Iris pigment epithelial cell (primary cell): ENCODE results near the gene NTN1.
"Not testable (repeated sequence)": the region's sequence is repeated elsewhere in the genome, so short reads cannot be mapped to it uniquely, and the experiment has no call there.

ENCODE experiments used
- DNase-seq: peaks from one replicate; pipeline ENCODE4 v3.0.0-alpha.2; 2011; ENCODE audit warnings: low read depth

NTN1 gene

DNA sequence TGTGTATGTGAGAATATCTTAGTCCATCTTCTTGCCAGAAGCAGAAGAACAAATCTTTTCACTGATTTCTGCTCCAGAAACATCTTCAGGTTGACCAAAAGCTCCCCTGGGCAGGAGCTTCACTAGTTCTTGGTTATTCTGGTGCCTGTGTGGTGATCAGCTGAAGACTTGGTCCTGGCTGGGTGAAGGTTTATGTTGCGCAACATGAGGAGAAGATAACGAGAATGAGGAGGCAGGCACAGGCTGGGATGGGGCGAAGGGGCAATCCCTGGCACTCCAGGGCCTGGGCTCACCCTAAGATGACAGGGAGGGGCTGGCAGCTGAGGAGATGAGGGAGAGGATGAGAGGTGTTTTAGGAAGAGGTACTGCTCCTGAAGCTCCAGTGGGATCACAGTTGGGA is 232.0 kb downstream of the NTN1 start:
- no peak for DNase-seq

GRCh38 chr17:9254841-9255240 is 233.5 kb downstream of the NTN1 start:
- no peak for DNase-seq

DNA sequence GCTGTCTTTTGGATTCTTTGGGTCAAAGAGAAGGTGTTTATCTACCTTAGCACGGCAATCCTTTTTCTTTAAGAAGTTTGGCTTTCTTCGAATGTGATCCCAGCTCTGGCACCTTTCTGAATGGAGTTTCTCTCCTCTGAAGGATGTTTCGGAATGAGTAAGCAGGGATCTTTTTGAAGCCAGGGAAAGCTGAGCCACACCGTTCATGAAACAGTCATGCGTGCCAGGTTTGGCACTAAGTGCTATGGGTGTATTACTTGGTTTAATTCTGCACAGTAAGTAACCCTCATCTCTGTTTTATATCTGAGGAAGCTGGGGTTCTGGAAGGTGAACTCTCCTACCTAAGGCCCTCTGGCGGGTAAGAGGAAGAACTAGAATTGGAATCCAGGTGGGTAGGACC is 234.5 kb downstream of the NTN1 start:
- DNase-seq, result no peak

DNA sequence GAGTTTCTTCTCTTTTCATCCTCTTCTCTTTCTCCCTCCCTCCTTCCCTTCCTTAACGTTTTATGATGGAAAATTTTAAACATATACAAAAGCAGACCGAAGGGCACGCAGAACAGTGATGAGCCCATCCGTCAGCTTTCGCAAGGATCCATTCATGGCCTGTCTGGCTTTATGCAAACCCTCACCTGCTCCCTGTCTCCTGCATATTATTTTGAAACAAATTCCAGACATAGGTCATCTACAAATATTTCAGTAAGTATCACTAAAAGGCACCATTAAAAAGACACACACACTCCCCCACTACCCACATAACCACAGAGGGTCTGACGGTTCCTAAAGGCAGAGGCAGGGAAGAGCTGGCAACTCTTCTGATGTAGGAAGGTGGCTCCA is 235.0 kb downstream of the NTN1 start:
- no peak for DNase-seq

DNA sequence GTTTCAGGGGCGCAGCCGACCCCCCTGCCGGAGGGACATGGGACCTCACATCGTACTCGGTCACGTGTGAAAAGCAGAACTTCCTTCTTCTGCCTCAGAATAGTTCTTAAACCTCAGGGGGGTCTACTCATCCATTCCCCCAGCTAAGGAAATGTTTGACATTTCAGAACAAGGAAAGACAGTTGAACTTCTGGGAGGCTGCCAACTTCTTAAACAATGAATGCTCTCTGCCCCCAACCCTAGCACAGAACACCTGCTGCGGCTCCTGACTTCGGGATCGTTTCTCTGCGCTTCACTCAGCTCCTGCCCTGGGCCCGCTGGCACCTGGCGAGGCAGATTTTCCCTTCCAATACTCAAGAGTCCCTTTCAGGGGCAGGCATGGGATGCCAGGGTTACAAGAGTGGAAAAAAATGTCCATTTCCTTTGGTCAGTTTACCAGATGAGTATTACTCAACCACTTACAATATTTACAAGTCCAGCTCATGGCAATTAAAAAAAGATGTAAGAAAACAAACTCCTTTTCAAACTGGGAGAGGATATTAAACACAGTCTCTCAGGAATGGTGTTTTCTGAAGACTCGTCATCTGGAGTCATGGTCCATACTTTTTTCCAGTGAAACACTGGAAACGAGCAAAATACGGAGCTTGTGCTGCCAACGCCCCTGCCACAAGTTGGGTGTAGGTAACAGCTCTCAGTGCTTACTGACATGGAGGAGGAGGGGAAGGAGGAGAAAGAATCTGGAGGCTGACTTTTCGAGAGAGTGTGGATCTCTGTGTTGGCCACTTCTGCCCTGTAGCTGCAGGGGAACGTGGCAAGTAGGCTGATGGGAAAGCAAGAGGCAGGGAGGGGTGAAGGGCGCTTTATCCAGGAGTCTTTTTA is 235.7 kb downstream of the NTN1 start:
- no peak for DNase-seq

GRCh38 chr17:9257630-9257965 is 236.3 kb downstream of the NTN1 start:
- DNase-seq, result not testable (repeated sequence)

GRCh38 chr17:9258115-9259015 is 237.1 kb downstream of the NTN1 start:
- DNase-seq, result no peak

DNA sequence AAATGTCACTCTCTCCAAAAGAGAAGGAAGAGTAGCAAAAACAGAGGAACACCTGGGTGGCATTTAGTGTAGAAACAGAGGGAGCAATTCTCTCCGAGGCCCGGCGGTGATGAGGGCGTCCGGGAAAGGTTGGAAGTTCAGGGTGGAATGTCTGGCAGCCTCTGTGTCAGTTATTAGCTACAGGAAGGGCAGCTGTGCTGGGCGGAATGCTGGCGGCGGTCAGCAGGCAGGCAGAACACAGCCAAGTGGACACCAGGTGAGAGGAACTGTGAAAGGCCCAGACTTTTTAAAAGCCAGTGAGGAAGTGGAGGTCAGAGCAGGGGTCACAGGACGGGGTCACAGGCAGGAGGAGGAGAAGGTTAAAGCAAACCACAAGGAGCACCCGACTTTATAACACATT is 238.1 kb downstream of the NTN1 start:
- DNase-seq, result no peak

GRCh38 chr17:9261081-9262012 is 240.0 kb downstream of the NTN1 start:
- DNase-seq, result no peak

DNA sequence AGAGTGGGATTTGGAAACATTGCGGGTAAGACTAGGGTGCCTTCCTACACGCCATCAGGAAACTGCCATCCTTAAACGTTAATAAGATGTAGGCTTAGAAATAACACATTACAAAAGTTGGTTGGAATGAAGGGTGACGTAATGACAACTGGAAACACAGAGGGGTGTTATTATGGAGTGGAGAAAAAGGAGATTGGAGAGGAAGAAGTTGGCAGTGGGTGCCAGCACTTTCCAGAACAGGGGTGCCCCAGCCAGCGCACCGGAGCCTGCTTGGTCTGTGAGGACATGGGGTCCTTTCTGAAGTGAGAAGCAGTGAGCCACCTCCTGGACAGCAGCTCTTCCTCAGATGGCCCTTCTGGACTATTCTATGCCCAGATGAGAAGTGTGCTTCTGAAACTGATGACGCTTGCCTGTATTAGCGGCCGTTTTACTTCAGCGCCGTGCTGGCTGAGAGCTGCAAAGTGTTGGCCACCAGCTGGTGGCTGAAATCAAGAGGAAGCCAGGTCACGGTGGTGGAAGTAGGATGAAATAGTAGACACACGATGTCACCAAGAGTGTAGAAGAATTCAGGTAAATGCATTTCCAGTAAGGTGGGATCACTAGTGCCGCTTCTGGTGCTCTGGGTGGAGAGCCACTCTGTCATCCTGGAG is 244.8 kb downstream of the NTN1 start:
- no peak for DNase-seq

DNA sequence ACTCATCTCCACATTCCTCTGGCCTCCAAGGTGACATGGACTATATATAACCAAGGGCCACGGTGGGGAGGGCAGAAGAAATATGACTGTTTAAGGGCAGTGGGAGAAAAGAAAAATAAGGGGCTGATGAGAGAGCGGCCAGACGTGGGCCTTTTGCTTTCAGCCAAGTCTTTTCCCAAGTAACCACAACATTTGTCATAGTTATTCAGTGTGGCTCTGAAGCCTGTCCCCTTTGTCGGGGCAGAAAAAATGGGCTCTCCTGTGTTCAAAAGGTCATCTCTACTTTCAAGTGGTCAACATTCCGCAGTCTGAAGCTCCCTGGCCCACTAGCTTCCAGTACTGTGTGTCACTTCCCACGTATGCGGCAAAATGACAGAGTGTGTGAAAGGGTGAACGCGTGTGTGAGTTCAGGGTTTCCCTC is 245.4 kb downstream of the NTN1 start:
- no peak for DNase-seq

DNA sequence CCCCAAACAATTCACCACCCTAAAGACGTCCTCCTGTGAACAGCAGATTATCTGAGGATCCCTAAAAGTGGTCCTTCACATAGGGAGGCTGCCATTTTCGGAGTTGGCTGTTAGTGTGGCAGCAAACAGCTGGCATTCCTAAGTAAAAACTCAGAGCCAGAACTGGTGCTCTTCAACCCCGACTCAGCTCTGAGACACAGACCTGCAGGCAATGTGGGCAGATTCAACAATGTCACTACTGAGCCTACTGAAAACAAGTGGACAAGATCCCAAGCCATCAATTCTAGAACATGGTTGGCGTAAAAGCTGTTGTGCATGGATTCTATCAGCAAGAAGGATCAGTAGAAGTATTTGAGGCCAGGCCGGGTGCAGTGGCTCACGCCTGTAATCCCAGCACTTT is 247.2 kb downstream of the NTN1 start:
- no peak for DNase-seq

DNA sequence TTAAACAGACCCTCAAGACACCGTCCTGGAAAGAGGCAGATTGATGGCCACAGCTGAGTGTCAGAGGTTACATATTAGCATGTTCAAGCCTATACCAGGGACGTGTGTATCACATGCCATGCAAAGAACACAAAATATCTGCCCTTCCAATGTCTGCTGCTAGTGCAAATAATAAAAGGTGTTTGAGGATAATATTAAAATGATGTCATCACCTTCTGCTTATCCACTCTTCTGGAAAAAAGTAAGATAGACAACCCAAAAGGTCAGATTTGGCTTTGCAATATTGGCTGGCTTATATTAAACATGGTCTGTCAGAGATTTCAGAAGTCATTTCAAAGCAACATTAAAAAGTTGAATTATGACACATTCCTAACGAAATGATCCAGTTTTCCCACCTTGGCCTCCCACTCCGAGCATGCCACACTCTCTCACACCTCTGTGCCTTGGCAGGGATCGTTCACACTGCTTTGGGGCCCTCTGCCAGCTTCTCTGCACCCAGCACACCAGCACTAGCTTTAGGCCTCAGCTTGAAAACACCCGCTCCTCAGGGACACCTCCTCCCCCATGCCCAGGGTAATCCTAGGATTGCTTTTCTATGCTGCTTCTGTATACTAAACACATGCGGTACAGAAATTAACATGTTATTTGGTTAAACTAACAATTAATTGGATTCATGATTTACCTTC is 248.2 kb downstream of the NTN1 start:
- no peak for DNase-seq

DNA sequence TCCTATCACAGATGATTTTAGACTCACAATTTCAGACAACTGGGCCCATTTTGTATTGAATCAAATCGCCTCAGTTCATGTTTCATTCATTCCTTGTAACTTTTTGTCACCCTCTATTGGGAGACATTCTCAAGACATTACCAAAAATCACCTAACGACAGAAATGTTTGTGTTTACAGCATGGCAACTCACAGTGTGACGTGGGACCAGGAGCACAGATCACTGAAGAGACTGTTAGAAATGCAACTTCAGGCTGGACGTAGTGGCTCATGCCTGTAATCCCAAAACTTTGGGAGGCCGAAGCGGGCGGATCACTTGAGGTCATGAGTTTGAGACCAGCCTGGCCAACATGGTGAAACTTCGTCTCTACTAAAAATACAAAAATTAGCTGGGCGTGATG is 249.6 kb downstream of the NTN1 start:
- DNase-seq, result no peak

DNA sequence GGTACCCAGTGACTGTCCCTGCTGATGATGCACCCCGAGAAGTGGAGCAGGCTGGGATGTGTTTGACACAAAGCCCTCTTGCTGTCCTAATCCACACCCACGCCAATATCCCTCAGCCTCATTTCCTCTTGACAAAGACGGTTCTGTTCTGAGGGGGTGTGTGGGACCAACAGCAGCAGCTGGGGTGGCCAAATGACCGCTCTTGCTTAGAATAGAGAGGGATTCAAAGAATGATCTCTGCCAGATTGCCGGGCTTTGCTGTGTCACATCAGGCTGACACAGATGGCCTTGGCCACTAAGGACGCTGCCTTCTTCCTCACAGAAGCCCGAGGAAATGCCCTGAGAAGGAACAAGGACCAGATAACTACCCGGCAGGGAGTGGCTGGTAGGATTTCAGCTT is 250.7 kb downstream of the NTN1 start:
- no peak for DNase-seq

DNA sequence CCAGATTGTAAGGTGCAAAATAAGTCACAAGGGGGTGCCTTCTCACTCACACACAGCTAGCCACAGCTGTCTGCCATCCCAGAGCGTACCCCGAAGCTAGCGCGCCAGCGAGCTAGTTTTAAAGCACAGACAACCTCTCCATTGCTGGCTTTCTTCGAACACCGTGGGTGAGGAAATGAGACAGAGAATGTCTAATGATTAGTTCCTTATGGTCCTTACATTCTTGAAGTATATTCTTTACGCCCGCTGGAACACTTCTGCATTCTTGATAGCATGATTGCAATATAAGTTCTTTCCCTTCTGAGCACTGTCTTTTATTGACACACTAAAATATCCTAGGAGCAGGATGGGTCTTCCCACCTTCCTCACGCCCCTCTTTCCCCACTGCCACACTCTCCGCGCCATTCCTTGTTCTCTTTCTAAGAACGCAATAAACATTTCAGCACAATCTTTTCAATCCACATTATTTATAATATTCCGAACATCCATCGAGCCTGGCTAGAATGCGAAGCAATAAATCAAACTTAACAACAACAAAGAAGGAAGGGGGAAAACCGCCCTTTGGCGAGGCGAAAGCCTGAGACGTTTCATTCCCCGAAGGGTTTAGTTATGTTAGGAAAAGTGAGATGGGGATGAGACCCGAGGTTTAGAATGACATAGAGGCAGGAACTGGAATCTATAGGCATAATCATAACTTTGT is 251.3 kb downstream of the NTN1 start:
- no peak for DNase-seq

- DNase-seq, result no peak
Measured at GRCh38 chr17:9273428-9274391, 252.4 kb downstream of the NTN1 start.

- no peak for DNase-seq
Measured at GRCh38 chr17:9274973-9275372, 253.7 kb downstream of the NTN1 start.

DNA sequence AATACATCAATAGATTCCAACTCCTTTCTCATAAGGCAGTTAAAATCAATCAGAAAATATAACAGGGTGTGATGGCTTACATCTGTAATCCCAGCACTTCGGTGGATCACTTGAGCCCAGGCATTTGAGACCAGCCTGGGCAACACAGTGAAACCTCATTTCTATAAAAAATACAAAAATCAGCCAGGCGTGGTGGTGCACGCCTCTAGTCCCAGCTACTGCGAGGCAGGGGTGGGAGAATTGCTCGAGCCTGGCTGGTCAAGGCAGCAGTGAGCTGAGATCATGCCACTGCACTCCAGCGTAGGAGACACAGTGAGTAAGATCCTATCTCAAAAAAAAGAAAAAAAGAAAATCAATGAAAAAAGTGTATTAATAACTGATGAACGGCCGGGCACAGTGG is 258.6 kb downstream of the NTN1 start:
- no peak for DNase-seq
